ENCODE measurements around the gene SPDYE4.

Gene SPDYE4

DNA sequence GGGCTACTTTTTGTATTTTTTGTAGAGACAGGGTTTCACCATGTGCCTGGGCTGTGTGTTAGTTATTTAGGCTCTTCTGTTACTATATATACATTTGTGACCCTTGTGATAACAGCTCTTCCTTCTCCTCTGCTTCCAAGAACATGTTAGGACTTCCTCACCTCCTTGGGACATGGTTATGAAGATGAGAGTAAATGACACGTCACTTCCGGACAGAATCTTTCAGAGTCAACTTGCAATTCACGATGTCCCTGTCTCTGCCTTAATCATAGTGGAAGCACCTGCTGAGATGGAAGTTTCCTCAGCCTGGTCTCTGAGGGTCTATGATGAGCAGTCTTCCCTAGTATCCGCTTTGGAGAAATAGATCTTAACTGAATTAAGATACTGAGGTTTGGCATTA lies 56.6 kb downstream of the SPDYE4 start:
- H3K27ac ChIP-seq: no peak overlapping the region
- no peak for TF ChIP-seq ZFX (IDR thresholded peaks at IDR 0.05; ENCODE audit: borderline replicate concordance)
- TF ChIP-seq, protein P1, sequence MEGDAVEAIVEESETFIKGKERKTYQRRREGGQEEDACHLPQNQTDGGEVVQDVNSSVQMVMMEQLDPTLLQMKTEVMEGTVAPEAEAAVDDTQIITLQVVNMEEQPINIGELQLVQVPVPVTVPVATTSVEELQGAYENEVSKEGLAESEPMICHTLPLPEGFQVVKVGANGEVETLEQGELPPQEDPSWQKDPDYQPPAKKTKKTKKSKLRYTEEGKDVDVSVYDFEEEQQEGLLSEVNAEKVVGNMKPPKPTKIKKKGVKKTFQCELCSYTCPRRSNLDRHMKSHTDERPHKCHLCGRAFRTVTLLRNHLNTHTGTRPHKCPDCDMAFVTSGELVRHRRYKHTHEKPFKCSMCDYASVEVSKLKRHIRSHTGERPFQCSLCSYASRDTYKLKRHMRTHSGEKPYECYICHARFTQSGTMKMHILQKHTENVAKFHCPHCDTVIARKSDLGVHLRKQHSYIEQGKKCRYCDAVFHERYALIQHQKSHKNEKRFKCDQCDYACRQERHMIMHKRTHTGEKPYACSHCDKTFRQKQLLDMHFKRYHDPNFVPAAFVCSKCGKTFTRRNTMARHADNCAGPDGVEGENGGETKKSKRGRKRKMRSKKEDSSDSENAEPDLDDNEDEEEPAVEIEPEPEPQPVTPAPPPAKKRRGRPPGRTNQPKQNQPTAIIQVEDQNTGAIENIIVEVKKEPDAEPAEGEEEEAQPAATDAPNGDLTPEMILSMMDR (IDR thresholded peaks at IDR 0.05): no peak

DNA sequence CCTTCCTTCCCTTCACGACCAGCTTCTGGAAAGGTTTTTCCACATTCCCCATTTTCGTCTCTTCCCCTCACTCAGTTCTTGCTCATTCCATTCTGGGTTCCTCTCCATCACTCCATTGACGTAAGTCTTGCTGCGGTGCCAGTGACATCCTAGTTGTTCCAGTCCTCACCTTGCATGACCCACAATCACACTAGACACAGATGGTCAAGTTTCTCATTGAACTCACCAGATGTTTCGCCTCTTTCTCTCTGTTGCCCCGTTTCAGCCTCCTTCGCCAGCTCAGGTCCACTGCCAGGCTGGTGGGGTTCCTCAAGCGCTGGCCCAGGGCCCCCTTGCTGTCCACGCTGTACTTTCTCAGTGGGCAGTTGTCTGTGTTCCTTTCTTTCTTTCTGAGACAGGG lies 57.1 kb downstream of the SPDYE4 start:
- no peak overlapping the region for H3K27ac ChIP-seq
- TF ChIP-seq, protein P1 (IDR thresholded peaks at IDR 0.05): no peak
- no peak for TF ChIP-seq ZFX (IDR thresholded peaks at IDR 0.05; ENCODE audit: borderline replicate concordance)

All from 22Rv1 (cell line).